ENCODE results near the gene DDN. TPM values are rescaled to one million over a fixed set of nuclear protein-coding genes. Genes with fewer than 3 reads are reported as not detected.

The DDN gene
- polyA plus RNA-seq, 1 donor (not counting 4 experiments of a cell fraction or from before 2014, with no cell fraction given): 0.10 TPM

DNA sequence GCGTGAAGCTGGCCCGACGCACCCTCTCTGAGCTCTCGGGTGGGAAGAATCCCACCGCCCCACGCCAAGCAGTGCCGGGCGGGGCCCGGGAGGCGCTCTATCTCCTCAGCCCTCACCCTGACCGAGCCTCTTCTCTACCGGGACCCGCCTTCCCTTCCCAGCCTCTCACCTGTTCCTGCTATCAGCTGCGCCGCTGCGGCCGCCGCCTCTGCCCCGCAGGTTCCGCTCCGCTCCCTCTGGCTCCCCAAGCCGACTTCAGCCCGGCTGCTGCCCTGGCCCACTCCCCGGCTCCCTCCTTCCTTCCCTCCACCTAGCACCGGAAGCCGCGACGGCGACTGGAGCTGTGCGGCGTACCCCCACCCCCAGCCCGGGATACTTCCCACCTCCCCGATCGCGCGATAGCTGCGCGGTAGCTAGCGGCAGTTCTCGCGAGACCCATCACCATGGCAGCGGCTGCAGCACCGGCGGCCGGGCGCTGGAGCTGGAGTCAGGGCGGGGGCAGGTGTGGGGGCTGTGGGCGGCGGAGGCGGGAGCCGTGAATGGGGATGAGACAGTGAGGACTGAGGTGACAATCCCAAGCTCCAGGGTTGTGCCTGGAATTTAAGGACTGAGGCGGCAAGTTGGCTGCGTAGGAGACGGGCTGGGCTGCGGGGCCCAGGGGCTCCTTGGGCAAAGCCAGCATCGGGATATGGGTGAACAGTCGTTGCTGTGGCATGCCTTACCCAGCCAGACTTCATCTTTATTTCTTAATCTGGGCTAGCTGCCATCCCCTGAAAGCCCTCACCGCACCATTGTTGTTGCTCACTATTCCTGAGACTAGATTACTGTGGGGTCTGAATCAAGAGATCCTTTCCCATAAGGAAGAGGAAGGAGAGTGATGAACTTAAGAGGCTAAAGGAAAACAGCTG, 41.8 kb downstream of the DDN start, which contains the start of gene ARF3:
Gene ARF3, minus strand, starts transcription at position 347 of the 908 bp plus-strand sequence. CDS start 16,392 bp downstream, outside the sequence.
- H3K27me3 ChIP-seq (ENCODE audit: control insufficient read depth, extremely low read depth, insufficient read depth, low read length): no peaks in the 10 kb centered on the region
- dilution Hi-C loops (cut with MboI; ENCODE audit: extremely low pct_ligation_motif_present, low sequenced_read_pairs): no loop called here
- H3K9ac ChIP-seq (ENCODE audit: control insufficient read depth, extremely low read depth, insufficient read depth, low read length): peak within 1 kb of the TSS; percentile 87
- H2AFZ ChIP-seq (ENCODE audit: control insufficient read depth, low read length): peak within 1 kb of the TSS; percentile 94
- peak within 1 kb of the TSS; percentile 63 for H3K27ac ChIP-seq (ENCODE audit: control insufficient read depth, insufficient read depth, low read length)
- peak; percentile 79 for DNase-seq (ENCODE audit: low read depth, low spot score)
- FAIRE-seq: no peak
- no peaks in the 10 kb centered on the region for H3K9me3 ChIP-seq (ENCODE audit: control insufficient read depth, low read depth, low read length)
- TF ChIP-seq, protein P1, sequence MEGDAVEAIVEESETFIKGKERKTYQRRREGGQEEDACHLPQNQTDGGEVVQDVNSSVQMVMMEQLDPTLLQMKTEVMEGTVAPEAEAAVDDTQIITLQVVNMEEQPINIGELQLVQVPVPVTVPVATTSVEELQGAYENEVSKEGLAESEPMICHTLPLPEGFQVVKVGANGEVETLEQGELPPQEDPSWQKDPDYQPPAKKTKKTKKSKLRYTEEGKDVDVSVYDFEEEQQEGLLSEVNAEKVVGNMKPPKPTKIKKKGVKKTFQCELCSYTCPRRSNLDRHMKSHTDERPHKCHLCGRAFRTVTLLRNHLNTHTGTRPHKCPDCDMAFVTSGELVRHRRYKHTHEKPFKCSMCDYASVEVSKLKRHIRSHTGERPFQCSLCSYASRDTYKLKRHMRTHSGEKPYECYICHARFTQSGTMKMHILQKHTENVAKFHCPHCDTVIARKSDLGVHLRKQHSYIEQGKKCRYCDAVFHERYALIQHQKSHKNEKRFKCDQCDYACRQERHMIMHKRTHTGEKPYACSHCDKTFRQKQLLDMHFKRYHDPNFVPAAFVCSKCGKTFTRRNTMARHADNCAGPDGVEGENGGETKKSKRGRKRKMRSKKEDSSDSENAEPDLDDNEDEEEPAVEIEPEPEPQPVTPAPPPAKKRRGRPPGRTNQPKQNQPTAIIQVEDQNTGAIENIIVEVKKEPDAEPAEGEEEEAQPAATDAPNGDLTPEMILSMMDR (optimal IDR thresholded peaks at IDR 0.05 in 1 of 3, IDR thresholded peaks at IDR 0.05 in 1 of 3, conservative IDR thresholded peaks at IDR 0.05 in 1 of 3; ENCODE audit: extremely low read depth in 1 of 3, insufficient read depth in 2 of 3, low read length in 3 of 3): peak in 1 of 3 experiments; percentile 2
- no peak for TF ChIP-seq EZH2 (IDR thresholded peaks at IDR 0.05; ENCODE audit: low read length)
- peak within 1 kb of the TSS; percentile 82 to 95 (median 87) for H3K4me3 ChIP-seq (ENCODE audit: control insufficient read depth in 2 of 3, extremely low read depth in 1 of 3, insufficient read depth in 2 of 3, low read depth in 1 of 3, low read length in 3 of 3)
- no peaks in the 10 kb centered on the region for H3K9me1 ChIP-seq (ENCODE audit: control insufficient read depth, extremely low read depth, insufficient read depth, low read length)
- H3K4me1 ChIP-seq (ENCODE audit: control insufficient read depth, extremely low read depth, insufficient read depth, low read length): peaks cover 12% of the 10 kb centered on the region
- peak within 1 kb of the TSS; percentile 88 for H3K4me2 ChIP-seq (ENCODE audit: control insufficient read depth, extremely low read depth, insufficient read depth, low read depth, low read length)
- peaks cover 47% of the 10 kb centered on the region for H3K79me2 ChIP-seq (ENCODE audit: control insufficient read depth, insufficient read depth, low read length)
- H4K20me1 ChIP-seq (ENCODE audit: control insufficient read depth, extremely low read depth, insufficient read depth, low read length): peaks cover 9% of the 10 kb centered on the region
- H3K36me3 ChIP-seq (ENCODE audit: control insufficient read depth in 2 of 2, extremely low read depth in 1 of 2, insufficient read depth in 2 of 2, low read length in 2 of 2): peaks cover 14 to 25% of the 10 kb centered on the region in 2 experiments

DNA sequence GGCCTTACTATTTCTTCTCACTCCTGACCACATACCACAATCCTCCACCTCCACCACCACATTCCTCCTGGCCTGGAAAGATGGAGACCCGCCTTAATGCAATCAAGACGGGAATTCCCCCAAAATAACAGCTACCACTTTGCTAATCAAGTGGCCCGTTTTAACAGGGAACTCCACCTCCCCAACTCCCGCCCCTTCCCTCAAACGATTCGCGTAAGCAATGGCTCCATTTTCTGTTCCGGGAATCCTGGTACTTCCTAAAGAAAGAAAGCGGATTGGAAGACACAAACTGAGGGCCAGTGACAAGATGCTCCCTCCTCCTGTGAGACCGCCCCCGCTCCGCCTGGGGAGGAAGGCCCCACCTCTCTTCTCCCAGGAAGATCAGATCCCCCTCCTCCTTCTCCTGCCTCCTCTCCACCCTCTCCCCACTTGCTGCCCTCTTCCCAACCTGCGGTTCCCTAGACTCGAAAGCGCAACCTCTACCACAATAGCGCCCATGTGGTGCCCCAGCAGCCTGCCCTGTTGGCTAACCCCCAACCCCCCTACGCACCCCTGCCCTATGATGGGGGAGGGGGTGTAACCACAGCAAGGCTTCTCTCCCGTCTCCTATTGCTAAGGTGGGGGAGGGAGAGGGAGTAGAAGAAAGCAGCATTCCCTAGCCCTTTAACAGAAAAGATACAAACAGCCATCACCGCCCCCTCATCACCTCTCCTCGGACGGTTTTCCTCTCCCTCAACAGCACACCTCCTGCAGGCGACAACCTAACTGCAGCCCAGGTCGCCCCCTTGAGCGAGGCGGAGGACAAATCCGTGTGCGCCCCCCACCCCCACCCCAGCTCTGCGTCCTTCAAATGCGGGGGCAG, 42.7 kb downstream of the DDN start:
- FAIRE-seq (peak; percentile 46), DNase-seq (ENCODE audit: low read depth, low spot score) (peak; percentile 73)
- no peak for TF ChIP-seq EZH2 (IDR thresholded peaks at IDR 0.05; ENCODE audit: low read length)
- TF ChIP-seq, protein P1 (optimal IDR thresholded peaks at IDR 0.05 in 1 of 3, IDR thresholded peaks at IDR 0.05 in 1 of 3, conservative IDR thresholded peaks at IDR 0.05 in 1 of 3; ENCODE audit: extremely low read depth in 1 of 3, insufficient read depth in 2 of 3, low read length in 3 of 3): peak in 1 of 3 experiments; percentile 11
- H2AFZ ChIP-seq (ENCODE audit: control insufficient read depth, low read length): peak overlapping the region; percentile 74
- H3K4me3 ChIP-seq (ENCODE audit: control insufficient read depth in 2 of 3, extremely low read depth in 1 of 3, insufficient read depth in 2 of 3, low read depth in 1 of 3, low read length in 3 of 3): peak overlapping the region; percentile 82 to 95 (median 87)
- peak overlapping the region; percentile 63 for H3K27ac ChIP-seq (ENCODE audit: control insufficient read depth, insufficient read depth, low read length)
- H3K4me1 ChIP-seq (ENCODE audit: control insufficient read depth, extremely low read depth, insufficient read depth, low read length): peaks cover 12% of the 10 kb centered on the region
- peak overlapping the region; percentile 73 for H3K4me2 ChIP-seq (ENCODE audit: control insufficient read depth, extremely low read depth, insufficient read depth, low read depth, low read length)
- peak overlapping the region; percentile 87 for H3K9ac ChIP-seq (ENCODE audit: control insufficient read depth, extremely low read depth, insufficient read depth, low read length)
- H3K27me3 ChIP-seq (ENCODE audit: control insufficient read depth, extremely low read depth, insufficient read depth, low read length): no peaks in the 10 kb centered on the region
- H3K79me2 ChIP-seq (ENCODE audit: control insufficient read depth, insufficient read depth, low read length): peaks cover 55% of the 10 kb centered on the region
- dilution Hi-C loops (cut with MboI; ENCODE audit: extremely low pct_ligation_motif_present, low sequenced_read_pairs): no loop called here
- no peaks in the 10 kb centered on the region for H3K9me3 ChIP-seq (ENCODE audit: control insufficient read depth, low read depth, low read length)
- H3K9me1 ChIP-seq (ENCODE audit: control insufficient read depth, extremely low read depth, insufficient read depth, low read length): no peaks in the 10 kb centered on the region
- H4K20me1 ChIP-seq (ENCODE audit: control insufficient read depth, extremely low read depth, insufficient read depth, low read length): peaks cover 9% of the 10 kb centered on the region
- peaks cover 16 to 25% of the 10 kb centered on the region in 2 experiments for H3K36me3 ChIP-seq (ENCODE audit: control insufficient read depth in 2 of 2, extremely low read depth in 1 of 2, insufficient read depth in 2 of 2, low read length in 2 of 2)

Data from keratinocyte (primary cell).